Transverse colon (tissue), 4 donors: Measurements from ENCODE around the gene LRRC61. TPM values are rescaled to one million over a fixed set of nuclear protein-coding genes. Genes with fewer than 3 reads are reported as not detected.
"Not testable (repeated sequence)": the region's sequence is repeated elsewhere in the genome, so short reads cannot be mapped to it uniquely, and the experiment has no call there.

Experiments
- DNase-seq: peaks from one replicate; pipeline ENCODE4 v3.0.0-alpha.2; 2019
- H3K27ac ChIP-seq, 4 donors: fragments of 200-600 bp; sonication (generic); 2 replicates each; pipeline ENCODE4 v1.5.1; 2016 to 2018; ENCODE audit warnings: inconsistent platforms in 4 of 4
- H3K27me3 ChIP-seq: fragments of 200-600 bp; sonication (generic); 2 replicates; pipeline ENCODE4 v1.5.1; 2017; ENCODE audit warnings: inconsistent platforms
- H3K36me3 ChIP-seq, 4 donors: fragments of 200-600 bp; sonication (generic); 2 replicates each; pipeline ENCODE4 v1.5.1; 2017 to 2019; ENCODE audit warnings: inconsistent platforms in 4 of 4
- H3K4me1 ChIP-seq, 4 donors: fragments of 200-600 bp; sonication (generic); 2 replicates each; pipeline ENCODE4 v1.5.1; 2017 to 2020; ENCODE audit warnings: inconsistent platforms in 4 of 4
- H3K4me3 ChIP-seq, 4 donors: fragments of 200-600 bp; sonication (generic); 1 replicate in 1 of 4; 2 replicates in 3 of 4; pipeline versions ENCODE4 v1.5.1 to v1.6.1; 2017 to 2019; ENCODE audit warnings: inconsistent platforms in 4 of 4
- H3K9me3 ChIP-seq, 2 donors: fragments of 200-600 bp; sonication (generic); 2 replicates each; pipeline ENCODE4 v1.5.1; 2017 to 2019; ENCODE audit warnings: inconsistent platforms in 2 of 2
- CTCF ChIP-seq, 5 experiments: fragments of 200-600 bp in 3 of 5; fragments of 450-650 bp in 2 of 5; sonication (generic) in 3 of 5; IDR thresholded peaks; 1 replicate in 2 of 5; 2 replicates in 3 of 5; pipeline ENCODE4 v1.5.1; 2016 to 2017; ENCODE audit warnings: antibody characterized with exemption in 5 of 5, inconsistent platforms in 3 of 5, mild to moderate bottlenecking in 2 of 5, moderate library complexity in 1 of 5
- EP300 ChIP-seq: sonication (generic); formaldehyde crosslinking; IDR thresholded peaks from one replicate; pipeline ENCODE4 v1.6.1; 2017; ENCODE audit warnings: antibody characterized with exemption, low read depth
- POLR2A ChIP-seq: fragments of 450-650 bp; IDR thresholded peaks from one replicate; pipeline ENCODE4 v1.6.1; 2016; ENCODE audit warnings: antibody characterized with exemption, mild to moderate bottlenecking, moderate library complexity
- POLR2AphosphoS5 ChIP-seq, 3 donors: sonication (generic); formaldehyde crosslinking; IDR thresholded peaks; one replicate each; pipeline ENCODE4 v1.6.1; 2016; ENCODE audit warnings: antibody characterized with exemption in 3 of 3
- WGBS, 2 donors: methylation state at CpG; one replicate each; pipeline ENCODE4 v1.1.5; 2018; ENCODE audit warnings: low coverage in 1 of 2; 5-methylcytosine and 5-hydroxymethylcytosine counted together
- in situ Hi-C, 4 donors: fragments of 200-750 bp; cut with MboI; loops; one replicate each; pipeline versions ENCODE4 v1.15.0 to v1.15.1; 2017; ENCODE audit warnings: low sequenced_read_pairs in 3 of 4, low pct_ligation_motif_present in 1 of 4, low pct_unique_long_range_greater_than_20kb in 1 of 4
- intact Hi-C: fragments of 100-400 bp; cut with DNase I; formaldehyde crosslinking; loops from one replicate; pipeline ENCODE4 v1.15.1; 2023; ENCODE audit warnings: low total_unique reads
- total RNA-seq, 4 donors: library from RNA; depleted of rRNA; stranded (reverse); fragments of >200 nt; gene quantifications; one replicate each; pipeline ENCODE4 v1.1.0, GENCODE V29; 2016

LRRC61 gene
- total RNA-seq, 4 donors from 2014 or later = 1.4 to 55.4 (median 17.2) TPM

- H3K4me1 ChIP-seq, intact Hi-C loops, H3K9me3 ChIP-seq, DNase-seq, H3K4me3 ChIP-seq, H3K36me3 ChIP-seq, H3K27ac ChIP-seq, H3K27me3 ChIP-seq: not testable (repeated sequence)
- 70 to 92% methylated on average over 2 to 3 of the region's 8 CpGs for WGBS, 2 donors
- in situ Hi-C loops = loop anchor here in 3 of 4 donors (25.0 kb wide), 1 partner anchor 108 kb away; a partner anchor contains a TSS
Observed at GRCh38 chr7:150304499-150305258, 18.5 kb upstream of the LRRC61 start.

- H3K27ac ChIP-seq, H3K36me3 ChIP-seq, intact Hi-C loops, H3K4me1 ChIP-seq, H3K27me3 ChIP-seq, H3K9me3 ChIP-seq, H3K4me3 ChIP-seq, DNase-seq: not testable (repeated sequence)
- in situ Hi-C loops = loop anchor here in 3 of 4 donors (25.0 kb wide), 1 partner anchor 107 kb away; a partner anchor contains a TSS
- WGBS, 2 donors = 75 to 93% methylated on average over 5 to 11 of the region's 11 CpGs
Observed at GRCh38 chr7:150305259-150305902, 17.8 kb upstream of the LRRC61 start.

- H3K27me3 ChIP-seq, H3K27ac ChIP-seq, H3K4me1 ChIP-seq, H3K9me3 ChIP-seq, DNase-seq, H3K4me3 ChIP-seq, H3K36me3 ChIP-seq, intact Hi-C loops: not testable (repeated sequence)
- 47 to 71% methylated on average over 2 of the region's 2 CpGs for WGBS, 2 donors
- in situ Hi-C loops = loop anchor here in 3 of 4 donors (25.0 kb wide), 1 partner anchor 106 kb away; a partner anchor contains a TSS
Observed at GRCh38 chr7:150305903-150306284, 17.3 kb upstream of the LRRC61 start.

DNA sequence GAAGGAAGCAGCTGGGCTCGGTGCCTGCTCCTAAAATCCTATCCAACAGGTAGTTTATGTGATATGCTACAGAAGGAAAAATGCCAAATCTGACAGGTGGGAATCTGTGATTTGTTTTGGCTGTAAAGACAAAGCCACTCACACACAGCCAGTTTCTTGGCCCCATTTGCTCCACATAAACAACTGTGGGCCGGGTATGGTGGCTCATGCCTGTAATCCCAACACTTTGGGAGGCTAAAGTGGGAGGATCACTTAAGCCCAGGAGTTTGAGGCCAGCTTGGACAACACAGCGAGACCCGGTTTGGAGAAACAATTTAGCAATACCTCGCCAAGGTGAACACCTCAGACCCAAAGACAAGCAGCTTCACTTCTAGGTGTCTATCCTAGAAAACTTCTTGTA, 16.8 kb upstream of the LRRC61 start:
- H3K36me3 ChIP-seq, H3K4me3 ChIP-seq, DNase-seq, H3K27ac ChIP-seq, H3K9me3 ChIP-seq, intact Hi-C loops, H3K4me1 ChIP-seq, H3K27me3 ChIP-seq: not testable (repeated sequence)
- in situ Hi-C loops = loop anchor here in 3 of 4 donors (25.0 kb wide), 1 partner anchor 106 kb away; a partner anchor contains a TSS
- 61 to 100% methylated on average over 1 to 5 of the region's 5 CpGs for WGBS, 2 donors

GRCh38 chr7:150307129-150307528, 16.0 kb upstream of the LRRC61 start:
- Histone ChIP-seq H3K4me3 (no peak overlapping the region), H3K4me1 (no peaks in the 10 kb centered on the region), H3K9me3 (no peaks in the 10 kb centered on the region), H3K27ac (no peak overlapping the region), H3K36me3 (no peaks in the 10 kb centered on the region), H3K27me3 (no peaks in the 10 kb centered on the region)
- TF ChIP-seq POLR2AphosphoS5 (IDR thresholded peaks at IDR 0.05) (no peak), EP300 (no peak), POLR2A (no peak)
- 76 to 88% methylated on average over 3 of the region's 3 CpGs for WGBS, 2 donors
- intact Hi-C loops = no loop called here
- no peak for DNase-seq
- in situ Hi-C loops = loop anchor here in 3 of 4 donors (25.0 kb wide), 1 partner anchor 105 kb away; a partner anchor contains a TSS

- in situ Hi-C loops (loop anchor here in 3 of 4 donors (25.0 kb wide), 1 partner anchor 104 kb away; a partner anchor contains a TSS), intact Hi-C loops (no loop called here)
- Histone ChIP-seq H3K27me3 (no peaks in the 10 kb centered on the region), H3K36me3 (no peaks in the 10 kb centered on the region), H3K4me3 (no peak overlapping the region), H3K4me1 (no peaks in the 10 kb centered on the region), H3K9me3 (no peaks in the 10 kb centered on the region), H3K27ac (no peak overlapping the region)
- WGBS, 2 donors = 86 to 88% methylated on average over 8 to 9 of the region's 9 CpGs
- DNase-seq = no peak
- no peak for TF ChIP-seq CTCF (IDR thresholded peaks at IDR 0.05)
- no peak for TF ChIP-seq EP300
Observed at GRCh38 chr7:150307904-150308303, 15.3 kb upstream of the LRRC61 start.
